ENCODE data around the gene CYS1. TPM values are rescaled to one million over a fixed set of nuclear protein-coding genes. Genes with fewer than 3 reads are reported as not detected.
"Not testable (repeated sequence)": the region's sequence is repeated elsewhere in the genome, so short reads cannot be mapped to it uniquely, and the experiment has no call there.

CYS1 gene
- total RNA-seq, 2 experiments from 2014 or later, result 0.75 TPM; not detected in 1

DNA sequence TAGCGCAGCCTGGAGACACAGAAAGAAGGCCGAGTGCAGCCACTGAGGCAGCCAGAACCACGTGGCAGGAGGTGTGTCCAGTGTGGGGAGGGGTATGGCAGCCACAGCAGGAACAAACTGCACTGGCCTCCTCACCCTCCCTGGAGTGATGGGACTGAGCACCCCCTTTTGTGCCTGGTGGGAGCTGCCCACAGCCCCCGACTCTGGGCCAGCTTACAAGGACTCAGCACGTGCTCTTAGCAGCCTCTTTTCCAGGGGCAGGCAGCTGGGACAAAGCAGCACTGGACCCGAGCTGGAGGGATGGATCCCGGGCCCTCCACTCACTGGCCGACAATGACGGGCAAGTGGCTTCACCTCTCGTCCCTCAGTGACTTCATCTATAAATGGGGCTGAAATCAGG, 42.1 kb downstream of the CYS1 start:
- Mint-ChIP-seq H3K36me3 (no peaks in the 10 kb centered on the region), H3K4me1 (peaks cover 15% of the 10 kb centered on the region), H3K27me3 (peaks cover 21% of the 10 kb centered on the region), H3K9me3 (ENCODE audit: low read depth) (no peaks in the 10 kb centered on the region), H3K27ac (no peak overlapping the region), H3K4me3 (no peak overlapping the region)
- CTCF ChIA-PET, result interaction anchor here (0.8 kb wide), 1 partner anchor 225 kb away, joined by 3 read pairs; no protein-coding TSS in a partner anchor
- DNase-seq (no peak), ATAC-seq (no peak)

DNA sequence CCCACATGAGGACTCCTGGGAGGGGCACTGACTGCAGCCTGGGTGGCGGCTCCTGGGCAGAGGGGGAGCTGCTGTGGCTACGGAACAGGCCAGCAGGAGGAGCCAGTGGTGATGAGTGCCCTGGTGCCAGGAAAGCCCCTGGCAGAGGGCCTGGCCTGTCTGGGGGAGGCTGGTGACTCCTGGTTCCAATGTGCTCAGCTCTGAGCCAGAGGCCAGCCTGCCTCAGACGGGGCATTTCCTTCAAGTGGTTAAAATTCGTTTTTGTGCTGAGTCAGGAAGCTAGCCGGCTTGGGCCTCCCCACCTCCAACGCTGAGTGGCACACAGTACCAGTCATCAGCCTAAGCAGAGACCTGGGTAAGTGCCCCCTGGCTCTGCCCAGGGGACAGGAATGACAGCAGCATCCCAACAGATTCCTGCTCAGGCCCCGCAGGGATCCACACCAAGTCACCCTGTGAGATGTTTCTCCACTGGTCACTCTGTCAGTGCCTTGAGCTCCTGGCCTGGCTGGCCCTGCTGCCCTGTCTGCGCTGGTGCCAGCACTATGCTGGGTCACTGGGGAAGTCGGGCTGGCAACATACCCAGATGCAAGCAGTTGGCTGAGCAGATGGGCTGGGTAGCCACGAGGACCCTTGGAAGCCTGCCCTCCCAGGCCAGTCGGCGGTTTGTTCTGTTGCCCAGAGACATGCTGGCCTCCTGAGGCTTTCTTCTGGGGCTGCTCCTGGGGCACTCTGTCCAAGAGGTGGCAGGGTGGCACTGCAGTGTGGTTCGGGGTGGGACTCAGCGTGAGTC, 43.9 kb downstream of the CYS1 start:
- Mint-ChIP-seq H3K9me3 (ENCODE audit: low read depth) (no peaks in the 10 kb centered on the region), H3K27me3 (peaks cover 8% of the 10 kb centered on the region), H3K36me3 (no peaks in the 10 kb centered on the region), H3K27ac (no peak overlapping the region), H3K4me1 (peaks cover 9% of the 10 kb centered on the region), H3K4me3 (no peak overlapping the region)
- CTCF ChIA-PET, result interaction anchor here (0.7 to 2.6 kb wide), 6 partner anchors 13 to 624 kb away, joined by 3 to 14 read pairs (median 3); no protein-coding TSS in a partner anchor
- DNase-seq (no peak), ATAC-seq (peak; percentile 57)

DNA sequence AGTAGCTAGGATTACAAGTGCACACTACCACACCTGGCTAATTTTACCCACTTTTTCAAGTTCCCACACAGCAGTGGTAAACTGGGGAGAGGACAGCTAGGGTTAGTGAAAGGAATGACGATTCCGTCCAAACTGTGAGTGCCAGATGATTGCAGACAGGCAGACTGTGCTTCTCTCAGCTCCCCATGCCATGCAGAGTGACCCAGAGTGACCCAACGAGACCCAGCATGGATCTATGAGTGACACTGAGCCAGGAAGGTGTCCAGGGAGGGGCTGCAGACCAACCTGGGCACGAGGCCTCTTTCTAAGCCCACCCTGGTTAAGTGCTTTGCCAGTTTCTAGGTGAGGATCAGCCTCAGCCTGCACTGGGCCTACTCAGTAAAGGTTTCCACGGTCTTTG, 44.6 kb downstream of the CYS1 start:
- DNase-seq (no peak), ATAC-seq (no peak)
- no peak overlapping the region for H3K4me3 Mint-ChIP-seq
- no peaks in the 10 kb centered on the region for H3K9me3 Mint-ChIP-seq (ENCODE audit: low read depth)
- H3K36me3 Mint-ChIP-seq, result no peaks in the 10 kb centered on the region
- CTCF ChIA-PET, result interaction anchor here (0.8 to 2.6 kb wide), 5 partner anchors 13 to 624 kb away, joined by 3 to 14 read pairs (median 3); no protein-coding TSS in a partner anchor
- no peak overlapping the region for H3K27ac Mint-ChIP-seq
- peaks cover 5% of the 10 kb centered on the region for H3K27me3 Mint-ChIP-seq
- H3K4me1 Mint-ChIP-seq, result peaks cover 9% of the 10 kb centered on the region

DNA sequence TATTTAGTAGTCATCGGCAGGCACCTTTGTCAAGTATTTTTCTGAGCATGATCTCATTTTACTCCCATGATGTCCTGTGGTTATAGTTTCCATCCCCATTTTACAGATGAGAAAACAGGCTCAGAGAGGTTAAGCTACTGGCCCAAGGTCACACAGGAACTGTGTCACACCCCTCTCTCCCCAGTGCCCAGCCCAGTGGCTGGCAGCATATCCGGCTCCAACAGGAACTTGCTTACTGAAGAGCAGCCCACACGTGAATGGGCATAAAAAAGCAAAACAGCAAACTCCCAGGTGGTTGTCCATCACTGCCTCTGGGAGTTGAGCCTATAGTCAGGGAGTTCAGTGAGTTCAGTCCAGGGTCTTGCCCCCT, 45.2 kb downstream of the CYS1 start:
- Mint-ChIP-seq H3K27me3 (peaks cover 4% of the 10 kb centered on the region), H3K27ac (no peak overlapping the region)

DNA sequence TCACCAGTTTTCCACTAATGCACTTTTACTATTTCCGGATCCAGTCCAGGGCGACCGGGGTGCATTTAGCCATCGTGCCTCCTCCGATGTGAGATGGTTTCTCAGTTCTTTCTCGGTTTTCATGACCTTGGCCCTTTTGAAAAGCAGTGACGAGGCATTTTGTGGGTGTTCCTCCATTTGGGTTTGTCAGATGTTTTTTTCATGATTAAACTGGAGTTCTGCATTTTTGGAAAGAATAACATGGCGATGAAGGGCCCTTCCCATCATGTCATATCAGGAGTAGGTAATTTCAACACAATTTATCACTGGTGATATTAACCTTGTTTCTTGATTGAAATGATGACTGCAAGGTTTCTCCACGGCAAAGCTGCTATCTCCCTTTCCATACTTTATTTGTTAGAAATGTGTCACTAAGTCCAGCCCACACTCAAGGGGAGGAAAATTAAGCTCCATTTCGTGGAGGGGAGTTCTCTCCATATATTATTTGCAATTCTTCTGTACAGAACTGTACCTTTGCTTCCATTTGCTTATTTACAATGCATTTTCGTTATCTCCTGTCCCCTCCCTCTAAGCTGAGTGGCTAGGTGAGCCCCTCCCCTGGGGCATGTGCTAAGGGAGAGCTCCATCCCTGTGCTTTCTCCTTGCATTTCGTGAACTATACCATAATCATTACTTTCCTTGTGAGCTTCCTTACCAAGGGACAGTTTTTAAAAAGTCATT, 45.7 kb downstream of the CYS1 start:
- H3K4me1 Mint-ChIP-seq, result peaks cover 16% of the 10 kb centered on the region
- ATAC-seq, result no peak

More for the DNA sequence above, 45.2 kb downstream of the CYS1 start:
- no peak overlapping the region for H3K4me3 Mint-ChIP-seq
- H3K4me1 Mint-ChIP-seq, result peaks cover 11% of the 10 kb centered on the region
- DNase-seq, result no peak
- no peaks in the 10 kb centered on the region for H3K9me3 Mint-ChIP-seq (ENCODE audit: low read depth)
- peak; percentile 23 for ATAC-seq
- CTCF ChIA-PET, result interaction anchor here (1.2 to 2.6 kb wide), 4 partner anchors 9 to 625 kb away, joined by 3 to 14 read pairs (median 4); no protein-coding TSS in a partner anchor
- H3K36me3 Mint-ChIP-seq, result no peaks in the 10 kb centered on the region

DNA sequence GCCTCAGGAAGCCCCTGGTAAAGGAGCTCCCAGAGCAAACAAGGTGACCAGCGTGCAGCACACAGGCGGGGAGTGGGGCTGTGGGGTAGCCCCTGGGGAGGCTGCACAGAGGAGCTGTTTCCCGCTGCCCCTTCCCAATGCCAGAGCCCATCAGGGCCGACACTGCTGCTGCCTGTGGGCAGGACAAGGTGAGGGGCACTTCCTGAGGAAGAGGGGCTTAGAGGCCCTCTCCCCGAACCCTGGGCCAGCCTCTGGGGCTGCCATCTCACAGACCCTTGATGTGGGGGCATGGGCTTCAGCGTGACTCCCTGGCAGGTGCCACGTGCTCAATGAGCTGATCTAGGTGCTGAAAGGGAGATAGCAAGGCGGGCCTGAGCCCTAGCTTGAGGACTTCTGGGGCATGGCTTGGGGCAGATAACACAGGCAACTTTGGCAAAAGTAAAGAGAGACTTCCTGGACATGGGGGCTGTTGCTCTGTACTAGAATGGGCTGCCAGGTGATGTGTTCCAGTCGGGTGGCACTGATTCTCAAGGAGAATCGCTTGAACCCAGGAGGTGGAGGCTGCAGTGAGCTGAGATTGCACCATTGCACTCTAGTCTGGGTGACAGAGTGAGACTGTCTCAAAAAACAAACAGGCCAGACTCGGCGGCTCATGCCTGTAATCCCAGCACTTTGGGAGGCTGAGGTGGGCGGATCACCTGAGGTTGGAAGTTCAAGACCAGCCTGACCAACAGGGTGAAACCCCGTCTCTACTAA, 46.8 kb downstream of the CYS1 start:
- Mint-ChIP-seq H3K4me1 (peaks cover 27% of the 10 kb centered on the region), H3K27me3 (no peaks in the 10 kb centered on the region), H3K36me3 (no peaks in the 10 kb centered on the region), H3K27ac (no peak overlapping the region), H3K9me3 (ENCODE audit: low read depth) (no peaks in the 10 kb centered on the region), H3K4me3 (no peak overlapping the region)
- CTCF ChIA-PET, result interaction anchor here (0.9 to 1.0 kb wide), 2 partner anchors 15 to 220 kb away, joined by 3 to 5 read pairs; no protein-coding TSS in a partner anchor
- DNase-seq, result no peak
- ATAC-seq, result no peak

More for the DNA sequence above, 45.7 kb downstream of the CYS1 start:
- DNase-seq, result no peak
- H3K9me3 Mint-ChIP-seq (ENCODE audit: low read depth), result no peaks in the 10 kb centered on the region
- CTCF ChIA-PET, result interaction anchor here (1.2 to 2.6 kb wide), 3 partner anchors 8 to 626 kb away, joined by 3 to 14 read pairs (median 3); no protein-coding TSS in a partner anchor
- H3K4me3 Mint-ChIP-seq, result no peak overlapping the region
- no peaks in the 10 kb centered on the region for H3K36me3 Mint-ChIP-seq
- no peaks in the 10 kb centered on the region for H3K27me3 Mint-ChIP-seq
- H3K27ac Mint-ChIP-seq, result no peak overlapping the region

DNA sequence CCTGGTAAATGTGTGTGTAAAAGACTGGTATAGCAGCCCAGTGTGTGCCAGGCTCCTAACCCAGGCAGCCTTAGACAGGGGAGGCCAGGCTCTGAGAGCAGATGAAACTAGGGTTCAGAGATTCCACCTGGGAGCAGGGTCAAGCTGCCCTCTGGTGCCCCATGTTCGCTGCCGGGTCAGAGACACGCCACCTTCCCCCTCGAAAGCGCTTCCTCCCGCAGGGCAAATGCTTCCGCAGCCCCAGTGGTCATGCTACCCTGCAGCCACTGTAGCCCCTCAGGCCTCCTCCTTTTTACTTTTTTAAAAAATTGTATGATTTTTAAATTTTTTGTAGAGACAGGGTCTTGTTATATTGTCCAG, 47.5 kb downstream of the CYS1 start:
- no peaks in the 10 kb centered on the region for H3K27me3 Mint-ChIP-seq
- H3K4me1 Mint-ChIP-seq, result peaks cover 31% of the 10 kb centered on the region
- no peaks in the 10 kb centered on the region for H3K36me3 Mint-ChIP-seq
- no peak overlapping the region for H3K4me3 Mint-ChIP-seq
- no peak overlapping the region for H3K27ac Mint-ChIP-seq
- CTCF ChIA-PET, result interaction anchor here (0.9 kb wide), 1 partner anchor 219 kb away, joined by 3 read pairs; no protein-coding TSS in a partner anchor
- H3K9me3 Mint-ChIP-seq (ENCODE audit: low read depth), result no peaks in the 10 kb centered on the region
- no peak for ATAC-seq
- DNase-seq, result no peak

DNA sequence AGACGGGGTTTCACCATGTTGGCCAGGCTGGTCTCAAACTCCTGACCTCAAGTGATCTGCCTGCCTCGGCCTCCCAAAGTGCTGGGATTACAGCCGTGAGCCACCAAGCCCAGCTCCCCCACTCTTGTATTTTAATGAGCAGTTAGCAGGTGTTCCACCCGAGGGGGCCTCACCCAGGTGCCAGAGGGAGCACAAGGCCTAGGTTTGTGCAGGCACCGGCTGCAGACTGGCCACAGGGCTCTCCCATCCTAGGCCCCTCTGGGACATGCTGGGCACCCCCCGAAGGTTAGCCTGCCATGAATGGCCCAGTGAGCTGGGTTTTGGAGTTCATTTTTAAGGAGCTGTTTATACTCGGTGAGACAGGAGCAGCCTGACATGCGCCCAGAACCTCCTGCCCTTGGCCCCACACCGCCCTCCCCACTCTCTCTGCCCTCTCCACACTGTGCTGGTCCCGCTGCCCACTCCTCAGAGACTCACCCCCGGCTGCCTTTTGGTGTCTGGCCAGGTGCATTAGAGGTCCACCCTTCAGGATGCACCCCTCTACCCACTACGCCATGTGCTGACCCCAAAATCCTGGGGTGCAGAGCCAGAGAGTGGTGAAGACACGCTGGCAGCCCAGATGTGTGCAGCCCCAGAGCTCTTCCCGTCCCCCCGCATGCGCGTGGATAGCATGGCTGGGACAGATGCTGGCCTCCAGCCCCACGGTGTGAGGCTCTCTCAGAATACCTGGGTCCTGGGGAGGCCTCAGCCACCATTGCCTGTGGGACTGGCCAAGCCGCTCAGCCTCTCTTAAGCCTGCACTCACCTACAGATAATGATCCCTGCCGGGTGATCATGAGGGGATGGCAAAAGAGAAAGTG, 48.1 kb downstream of the CYS1 start:
- no peak overlapping the region for H3K4me3 Mint-ChIP-seq
- no peaks in the 10 kb centered on the region for H3K36me3 Mint-ChIP-seq
- no peak overlapping the region for H3K27ac Mint-ChIP-seq
- CTCF ChIA-PET, result interaction anchor here (0.9 to 8.2 kb wide), 4 partner anchors 13 to 219 kb away, joined by 3 to 48 read pairs (median 4); no protein-coding TSS in a partner anchor
- no peaks in the 10 kb centered on the region for H3K9me3 Mint-ChIP-seq (ENCODE audit: low read depth)
- no peak for DNase-seq
- ATAC-seq, result no peak
- H3K27me3 Mint-ChIP-seq, result no peaks in the 10 kb centered on the region
- H3K4me1 Mint-ChIP-seq, result peaks cover 31% of the 10 kb centered on the region

DNA sequence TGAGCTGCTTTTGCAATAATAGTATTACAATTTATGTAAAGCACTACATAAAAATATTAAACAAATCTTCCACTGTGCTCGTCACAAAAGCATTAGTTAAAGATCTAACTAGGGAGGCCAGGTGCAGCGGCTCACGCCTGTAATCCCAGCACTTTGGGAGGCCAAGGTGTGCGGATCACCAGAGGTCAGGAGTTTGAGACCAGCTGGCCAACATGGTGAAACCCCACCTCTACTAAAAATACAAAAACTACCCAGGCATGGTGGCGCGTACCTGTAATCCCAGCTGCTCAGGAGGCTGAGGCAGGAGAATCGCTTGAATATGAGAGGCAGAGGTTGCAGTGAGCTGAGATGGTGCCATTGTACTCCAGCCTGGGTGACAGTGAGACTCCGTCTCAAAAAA, 49.4 kb downstream of the CYS1 start:
- DNase-seq; H3K27ac Mint-ChIP-seq; ATAC-seq; H3K9me3 Mint-ChIP-seq (ENCODE audit: low read depth); H3K4me3 Mint-ChIP-seq; H3K27me3 Mint-ChIP-seq; H3K36me3 Mint-ChIP-seq: not testable (repeated sequence)
- H3K4me1 Mint-ChIP-seq, result peaks cover 31% of the 10 kb centered on the region
- CTCF ChIA-PET, result interaction anchor here (0.8 to 8.2 kb wide), 4 partner anchors 14 to 230 kb away, joined by 3 to 48 read pairs (median 4); no protein-coding TSS in a partner anchor

DNA sequence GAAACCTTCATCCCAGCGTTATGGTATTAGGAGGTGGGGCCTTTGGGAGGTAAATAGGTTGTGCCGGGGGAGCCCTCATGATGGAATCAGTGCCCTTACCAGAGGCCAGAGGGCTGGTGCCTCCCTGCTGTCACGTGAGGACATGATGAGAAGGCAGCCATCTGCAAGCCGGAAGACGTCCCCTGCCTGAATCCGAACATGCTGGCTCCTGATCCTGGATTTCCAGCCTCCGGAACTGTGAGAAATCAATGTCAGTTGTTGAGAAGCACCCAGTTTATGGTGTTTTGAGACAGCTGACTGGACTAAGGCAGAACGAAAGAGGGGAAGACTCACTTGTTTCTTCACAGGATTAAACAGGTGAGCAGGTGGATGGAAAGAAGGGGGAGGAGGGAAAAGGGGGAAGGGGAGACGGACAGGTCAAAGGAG, 49.9 kb downstream of the CYS1 start:
- Mint-ChIP-seq H3K27me3 (no peaks in the 10 kb centered on the region), H3K9me3 (ENCODE audit: low read depth) (no peaks in the 10 kb centered on the region), H3K4me1 (peaks cover 27% of the 10 kb centered on the region), H3K36me3 (no peaks in the 10 kb centered on the region), H3K4me3 (no peak overlapping the region), H3K27ac (peak overlapping the region; percentile 84)
- ATAC-seq (no peak), DNase-seq (no peak)
- CTCF ChIA-PET, result interaction anchor here (0.8 to 8.2 kb wide), 4 partner anchors 14 to 230 kb away, joined by 3 to 48 read pairs (median 4); no protein-coding TSS in a partner anchor

DNA sequence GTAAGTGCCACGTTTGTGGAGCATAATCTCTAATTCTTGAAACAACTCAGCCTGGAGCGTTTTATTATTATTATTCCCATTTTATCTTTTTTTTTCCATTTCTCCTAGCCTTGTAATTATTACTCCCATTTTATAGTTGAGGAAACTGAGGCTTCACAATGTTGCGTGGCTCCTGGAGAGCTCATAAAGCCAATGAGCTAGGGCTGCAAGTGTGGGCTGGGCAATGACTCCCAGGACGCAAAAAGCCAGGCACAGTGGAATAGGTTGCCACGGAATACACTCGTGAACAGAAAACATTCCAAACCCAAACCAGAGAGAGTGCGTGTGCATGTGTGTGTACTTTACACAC, 50.4 kb downstream of the CYS1 start:
- H3K4me3 Mint-ChIP-seq, result peak overlapping the region; percentile 53
- H3K36me3 Mint-ChIP-seq, result no peaks in the 10 kb centered on the region
- DNase-seq (no peak), ATAC-seq (no peak)
- H3K27ac Mint-ChIP-seq, result peak overlapping the region; percentile 84
- CTCF ChIA-PET, result interaction anchor here (1.1 to 8.2 kb wide), 5 partner anchors 14 to 273 kb away, joined by 3 to 48 read pairs (median 4); partner anchors contain the start of genes HPCAL1 and KLF11
- no peaks in the 10 kb centered on the region for H3K27me3 Mint-ChIP-seq
- peaks cover 24% of the 10 kb centered on the region for H3K4me1 Mint-ChIP-seq
- H3K9me3 Mint-ChIP-seq (ENCODE audit: low read depth), result no peaks in the 10 kb centered on the region
